ENCODE data around the gene IL20. TPM values are rescaled to one million over a fixed set of nuclear protein-coding genes. Genes with fewer than 3 reads are reported as not detected.

IL20 gene
- total RNA-seq, 1 donor from 2014 or later: not detected

DNA sequence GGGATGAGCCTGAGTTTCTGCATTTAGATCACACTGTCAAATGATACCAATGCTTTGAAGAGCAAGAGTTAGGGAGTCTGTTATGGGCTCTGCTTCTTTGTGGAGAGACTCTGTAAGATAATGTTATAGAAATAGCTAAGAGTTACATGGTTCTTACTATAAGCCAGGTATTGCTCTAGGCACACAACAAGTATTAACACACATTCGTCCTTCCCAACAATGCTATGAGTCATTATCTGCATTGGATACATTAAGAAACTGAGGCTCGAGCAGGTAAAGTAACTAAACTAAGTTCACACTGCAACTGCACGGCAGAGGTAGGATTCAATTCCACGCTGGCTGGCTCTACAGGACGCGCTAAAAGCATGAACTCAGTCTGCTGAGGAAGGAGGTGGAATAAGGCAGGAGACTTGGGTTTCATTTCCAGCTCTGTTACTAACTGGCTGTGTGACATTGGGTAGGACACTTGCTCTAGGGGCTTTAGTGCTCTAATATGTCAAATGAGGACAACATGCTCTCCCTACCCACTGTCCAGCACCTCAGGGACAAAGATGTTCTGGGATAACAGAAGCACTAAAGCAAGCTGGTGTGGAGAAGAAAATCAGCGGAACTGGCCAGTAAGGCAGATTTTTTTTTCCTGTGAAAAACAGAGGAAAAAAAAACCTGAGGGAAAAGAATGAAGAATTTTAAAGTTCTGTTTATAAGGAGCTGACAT is 23.7 kb upstream of the IL20 start:
- no peak for DNase-seq (ENCODE audit: low spot score)
- H3K4me1 Mint-ChIP-seq (ENCODE audit: low read depth): peaks cover 17% of the 10 kb centered on the region
- H3K9me3 Mint-ChIP-seq (ENCODE audit: low read depth): no peaks in the 10 kb centered on the region
- no peak overlapping the region for H3K27ac Mint-ChIP-seq (ENCODE audit: unreplicated experiment)
- TF ChIP-seq, protein P1, sequence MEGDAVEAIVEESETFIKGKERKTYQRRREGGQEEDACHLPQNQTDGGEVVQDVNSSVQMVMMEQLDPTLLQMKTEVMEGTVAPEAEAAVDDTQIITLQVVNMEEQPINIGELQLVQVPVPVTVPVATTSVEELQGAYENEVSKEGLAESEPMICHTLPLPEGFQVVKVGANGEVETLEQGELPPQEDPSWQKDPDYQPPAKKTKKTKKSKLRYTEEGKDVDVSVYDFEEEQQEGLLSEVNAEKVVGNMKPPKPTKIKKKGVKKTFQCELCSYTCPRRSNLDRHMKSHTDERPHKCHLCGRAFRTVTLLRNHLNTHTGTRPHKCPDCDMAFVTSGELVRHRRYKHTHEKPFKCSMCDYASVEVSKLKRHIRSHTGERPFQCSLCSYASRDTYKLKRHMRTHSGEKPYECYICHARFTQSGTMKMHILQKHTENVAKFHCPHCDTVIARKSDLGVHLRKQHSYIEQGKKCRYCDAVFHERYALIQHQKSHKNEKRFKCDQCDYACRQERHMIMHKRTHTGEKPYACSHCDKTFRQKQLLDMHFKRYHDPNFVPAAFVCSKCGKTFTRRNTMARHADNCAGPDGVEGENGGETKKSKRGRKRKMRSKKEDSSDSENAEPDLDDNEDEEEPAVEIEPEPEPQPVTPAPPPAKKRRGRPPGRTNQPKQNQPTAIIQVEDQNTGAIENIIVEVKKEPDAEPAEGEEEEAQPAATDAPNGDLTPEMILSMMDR (IDR thresholded peaks at IDR 0.05): no peak
- H3K4me3 Mint-ChIP-seq (ENCODE audit: unreplicated experiment): no peak overlapping the region
- no peaks in the 10 kb centered on the region for H3K27me3 Mint-ChIP-seq (ENCODE audit: low read depth)
- no peaks in the 10 kb centered on the region for H3K36me3 Mint-ChIP-seq (ENCODE audit: low read depth)

DNA sequence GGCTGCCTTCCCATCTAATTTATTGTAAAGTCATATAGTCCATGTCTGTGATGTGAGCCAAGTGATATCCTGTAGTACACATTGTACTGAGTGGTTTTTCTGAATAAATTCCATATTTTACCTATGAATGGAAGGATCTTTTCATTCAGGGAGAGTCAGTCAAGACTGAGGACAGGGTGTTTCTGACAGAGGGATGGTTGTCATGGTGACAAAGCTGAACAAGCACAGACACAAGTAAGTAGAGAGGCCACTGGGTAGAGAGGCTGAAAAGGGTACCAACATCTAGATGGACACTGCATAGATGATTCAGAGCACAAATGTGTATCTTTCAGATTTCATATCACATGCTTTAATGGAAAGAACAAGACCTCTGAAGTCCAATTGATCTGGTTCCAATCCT is 22.6 kb upstream of the IL20 start:
- Mint-ChIP-seq H3K4me3 (ENCODE audit: unreplicated experiment) (no peak overlapping the region), H3K9me3 (ENCODE audit: low read depth) (no peaks in the 10 kb centered on the region), H3K4me1 (ENCODE audit: low read depth) (peaks cover 17% of the 10 kb centered on the region), H3K36me3 (ENCODE audit: low read depth) (no peaks in the 10 kb centered on the region), H3K27me3 (ENCODE audit: low read depth) (no peaks in the 10 kb centered on the region), H3K27ac (ENCODE audit: unreplicated experiment) (no peak overlapping the region)
- TF ChIP-seq, protein P1 (IDR thresholded peaks at IDR 0.05): no peak
- DNase-seq (ENCODE audit: low spot score): no peak

GRCh38 chr1:206843626-206844025 is 21.8 kb upstream of the IL20 start:
- Mint-ChIP-seq H3K36me3 (ENCODE audit: low read depth) (no peaks in the 10 kb centered on the region), H3K4me1 (ENCODE audit: low read depth) (peaks cover 17% of the 10 kb centered on the region), H3K4me3 (ENCODE audit: unreplicated experiment) (no peak overlapping the region), H3K27me3 (ENCODE audit: low read depth) (peaks cover 2% of the 10 kb centered on the region), H3K9me3 (ENCODE audit: low read depth) (peaks cover 3% of the 10 kb centered on the region), H3K27ac (ENCODE audit: unreplicated experiment) (no peak overlapping the region)
- TF ChIP-seq, protein P1 (IDR thresholded peaks at IDR 0.05): no peak
- DNase-seq (ENCODE audit: low spot score): no peak

DNA sequence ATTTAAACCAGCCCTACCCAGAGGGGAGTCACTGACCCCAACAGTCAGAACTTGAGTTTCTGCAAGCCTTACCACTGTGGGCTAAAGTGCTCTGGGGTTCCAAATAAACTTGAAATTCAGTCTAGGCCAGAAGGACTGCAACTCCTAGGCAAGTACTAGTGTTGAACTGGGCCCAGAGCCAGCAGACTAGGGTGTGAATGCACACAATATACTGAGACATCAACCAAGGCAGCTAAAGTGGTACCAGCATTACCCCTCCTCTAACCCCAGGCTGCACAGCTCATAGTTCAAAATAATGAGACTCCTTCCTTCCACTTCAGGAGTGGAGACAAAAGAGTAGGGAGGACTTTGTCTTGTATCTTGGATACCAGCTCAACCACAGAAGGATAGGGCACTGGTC is 18.9 kb upstream of the IL20 start:
- Mint-ChIP-seq H3K36me3 (ENCODE audit: low read depth) (peaks cover 5% of the 10 kb centered on the region), H3K4me3 (ENCODE audit: unreplicated experiment) (no peak overlapping the region), H3K27me3 (ENCODE audit: low read depth) (peaks cover 14% of the 10 kb centered on the region), H3K4me1 (ENCODE audit: low read depth) (no peaks in the 10 kb centered on the region), H3K27ac (ENCODE audit: unreplicated experiment) (no peak overlapping the region), H3K9me3 (ENCODE audit: low read depth) (peaks cover 21% of the 10 kb centered on the region)
- DNase-seq (ENCODE audit: low spot score): no peak
- TF ChIP-seq, protein P1 (IDR thresholded peaks at IDR 0.05): no peak

DNA sequence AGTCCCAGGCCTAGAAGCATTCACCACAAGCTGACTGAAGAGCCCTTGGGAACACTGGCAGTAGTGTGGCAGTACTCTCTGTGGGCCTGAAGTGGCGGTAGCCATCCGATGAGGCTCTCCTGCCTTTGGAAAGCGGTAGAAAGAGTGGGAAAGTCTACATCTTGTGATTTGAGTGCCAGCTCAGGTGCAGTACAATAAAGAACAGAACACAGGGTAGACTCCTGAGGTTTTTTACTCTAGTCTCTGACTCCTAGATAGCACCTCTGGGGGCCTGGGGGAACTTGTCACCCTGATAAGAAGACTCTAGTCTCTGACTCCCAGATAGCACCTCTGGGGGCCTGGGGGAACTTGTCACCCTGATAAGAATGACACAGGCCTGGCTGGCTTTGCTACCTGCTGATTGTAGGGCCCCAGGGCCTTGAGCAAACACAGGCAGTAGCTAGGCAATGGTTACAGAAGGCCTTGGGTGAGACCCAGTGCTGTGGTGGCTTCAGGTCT is 18.0 kb upstream of the IL20 start:
- no peak overlapping the region for H3K4me3 Mint-ChIP-seq (ENCODE audit: unreplicated experiment)
- DNase-seq (ENCODE audit: low spot score): no peak
- H3K9me3 Mint-ChIP-seq (ENCODE audit: low read depth): peaks cover 28% of the 10 kb centered on the region
- no peak overlapping the region for H3K27ac Mint-ChIP-seq (ENCODE audit: unreplicated experiment)
- TF ChIP-seq, protein P1 (IDR thresholded peaks at IDR 0.05): no peak
- H3K27me3 Mint-ChIP-seq (ENCODE audit: low read depth): peaks cover 15% of the 10 kb centered on the region
- H3K36me3 Mint-ChIP-seq (ENCODE audit: low read depth): peaks cover 8% of the 10 kb centered on the region
- H3K4me1 Mint-ChIP-seq (ENCODE audit: low read depth): no peaks in the 10 kb centered on the region
